Activated CD8-positive, alpha-beta T cell treated with anti-CD3 and anti-CD28 coated beads for 36 hours (primary cell): ENCODE measurements around the gene SYNPR. TPM values are rescaled to one million over a fixed set of nuclear protein-coding genes. Genes with fewer than 3 reads are reported as not detected.

Experiments
- ATAC-seq: fragments of 200-7000 bp; cut with Tn5 transposase; one replicate; pipeline ENCODE4 v1.10.0; 2021; ENCODE audit warnings: mild to moderate bottlenecking, moderate library complexity
- CTCF ChIA-PET: fragments of 350-600 bp; sonication (Branson Sonifier 250); formaldehyde crosslinking; loops from one replicate; lab custom pipeline; 2021; ENCODE audit warnings: antibody characterized with exemption; lab: Charles Lee
- POLR2A ChIA-PET: fragments of 350-600 bp; sonication (Branson Sonifier 250); formaldehyde crosslinking; loops from one replicate; lab custom pipeline; 2021; ENCODE audit warnings: antibody characterized with exemption; lab: Charles Lee
- DNase-seq: peaks from one replicate; pipeline ENCODE4 v3.0.0-alpha.2; 2020
- H3K27ac Mint-ChIP-seq: one replicate; pipeline ENCODE4 v1.8.0; 2021; ENCODE audit warnings: mild to moderate bottlenecking, mixed read lengths
- H3K27me3 Mint-ChIP-seq: one replicate; pipeline ENCODE4 v1.8.0; 2021; ENCODE audit warnings: mixed read lengths
- H3K36me3 Mint-ChIP-seq: one replicate; pipeline ENCODE4 v1.8.0; 2021; ENCODE audit warnings: low read depth, mixed read lengths
- H3K4me1 Mint-ChIP-seq: one replicate; pipeline ENCODE4 v1.8.0; 2021; ENCODE audit warnings: low read depth, mixed read lengths
- H3K4me3 Mint-ChIP-seq: one replicate; pipeline ENCODE4 v1.8.0; 2021; ENCODE audit warnings: mild to moderate bottlenecking, moderate library complexity, mixed read lengths
- H3K9me3 Mint-ChIP-seq: one replicate; pipeline ENCODE4 v1.8.0; 2021; ENCODE audit warnings: mixed read lengths
- CTCF ChIP-seq: fragments of 200-600 bp; IDR thresholded peaks from one replicate; pipeline ENCODE4 v1.8.0; 2022; ENCODE audit warnings: antibody characterized with exemption, mild to moderate bottlenecking
- intact Hi-C: fragments of 100-400 bp; cut with micrococcal nuclease; formaldehyde crosslinking; loops from one replicate; pipeline ENCODE4 v1.10.0; 2022
- total RNA-seq, 2 experiments: library from RNA; stranded (reverse); gene quantifications; one replicate each; pipeline ENCODE4 v1.2.3, GENCODE V29; 2021

The SYNPR gene
- total RNA-seq, 2 experiments from 2014 or later = not detected

GRCh38 chr3:63585927-63586326 is 307.8 kb downstream of the SYNPR start:
- no peak for TF ChIP-seq CTCF
- intact Hi-C loops = no loop called here
- Mint-ChIP-seq H3K4me3 (no peak overlapping the region), H3K27ac (no peak overlapping the region), H3K27me3 (no peaks in the 10 kb centered on the region), H3K9me3 (no peaks in the 10 kb centered on the region), H3K4me1 (no peaks in the 10 kb centered on the region), H3K36me3 (no peaks in the 10 kb centered on the region)
- ATAC-seq = no peak
- POLR2A ChIA-PET = no interaction called here
- CTCF ChIA-PET = no interaction called here
- DNase-seq = no peak

- intact Hi-C loops = no loop called here
- TF ChIP-seq CTCF = no peak
- ChIA-PET POLR2A (no interaction called here), CTCF (no interaction called here)
- Mint-ChIP-seq H3K9me3 (no peaks in the 10 kb centered on the region), H3K4me3 (no peak overlapping the region), H3K27ac (no peak overlapping the region), H3K27me3 (no peaks in the 10 kb centered on the region), H3K4me1 (no peaks in the 10 kb centered on the region), H3K36me3 (no peaks in the 10 kb centered on the region)
- no peak for DNase-seq
- ATAC-seq = no peak
Measured at GRCh38 chr3:63588895-63589294, 310.8 kb downstream of the SYNPR start.

GRCh38 chr3:63593779-63594178 is 315.7 kb downstream of the SYNPR start:
- Mint-ChIP-seq H3K4me3 (no peak overlapping the region), H3K9me3 (no peaks in the 10 kb centered on the region), H3K4me1 (no peaks in the 10 kb centered on the region), H3K36me3 (no peaks in the 10 kb centered on the region), H3K27ac (no peak overlapping the region), H3K27me3 (no peaks in the 10 kb centered on the region)
- intact Hi-C loops = no loop called here
- ChIA-PET POLR2A (no interaction called here), CTCF (interaction anchor here (0.8 kb wide), 1 partner anchor 242 kb away, joined by 3 read pairs; no protein-coding TSS in a partner anchor)
- no peak for TF ChIP-seq CTCF
- DNase-seq (no peak), ATAC-seq (no peak)

GRCh38 chr3:63595221-63595620 is 317.1 kb downstream of the SYNPR start:
- no peaks in the 10 kb centered on the region for H3K36me3 Mint-ChIP-seq
- CTCF ChIA-PET = no interaction called here
- intact Hi-C loops = no loop called here
- no peaks in the 10 kb centered on the region for H3K4me1 Mint-ChIP-seq
- H3K9me3 Mint-ChIP-seq = no peaks in the 10 kb centered on the region
- no peak overlapping the region for H3K4me3 Mint-ChIP-seq
- no peak for TF ChIP-seq CTCF
- H3K27me3 Mint-ChIP-seq = no peaks in the 10 kb centered on the region
- POLR2A ChIA-PET = no interaction called here
- DNase-seq (no peak), ATAC-seq (no peak)
- H3K27ac Mint-ChIP-seq = no peak overlapping the region

- intact Hi-C loops = no loop called here
- Mint-ChIP-seq H3K4me3 (no peak overlapping the region), H3K9me3 (no peaks in the 10 kb centered on the region), H3K36me3 (no peaks in the 10 kb centered on the region), H3K4me1 (no peaks in the 10 kb centered on the region), H3K27ac (no peak overlapping the region), H3K27me3 (no peaks in the 10 kb centered on the region)
- no peak for ATAC-seq
- POLR2A ChIA-PET = no interaction called here
- TF ChIP-seq CTCF = no peak
- no peak for DNase-seq
- CTCF ChIA-PET = no interaction called here
Measured at GRCh38 chr3:63597019-63597418, 318.9 kb downstream of the SYNPR start.
